Keratinocyte (primary cell): ENCODE measurements around the gene REG1B. TPM values are rescaled to one million over a fixed set of nuclear protein-coding genes. Genes with fewer than 3 reads are reported as not detected.

Experiments
- DNase-seq: peaks from one replicate; pipeline ENCODE4 v3.0.0-alpha.2; 2011; ENCODE audit warnings: low read depth, missing footprints, low spot score
- FAIRE-seq: peaks from 2 replicates; lab custom pipeline; 2011; peaks lifted over from hg19 to GRCh38; lab: Jason Lieb, UNC
- H2AFZ ChIP-seq: 2 replicates; pipeline ENCODE4 v1.6.0; 2012; ENCODE audit warnings: low read length, control low read depth, inconsistent platforms; ENCODE audit not compliant: control insufficient read depth
- H3K27ac ChIP-seq: 2 replicates; pipeline ENCODE4 v1.5.1; 2011; ENCODE audit warnings: low read length; ENCODE audit not compliant: control insufficient read depth, insufficient read depth
- H3K27me3 ChIP-seq: 3 replicates; pipeline ENCODE4 v1.6.0; 2011; ENCODE audit warnings: low read length; ENCODE audit not compliant: control insufficient read depth, insufficient read depth; ENCODE audit errors: extremely low read depth
- H3K36me3 ChIP-seq, 2 experiments: 2 replicates in 1 of 2; 3 replicates in 1 of 2; pipeline ENCODE4 v1.5.1; 2011; ENCODE audit warnings: low read length in 2 of 2, mild to moderate bottlenecking in 1 of 2; ENCODE audit not compliant: control insufficient read depth in 2 of 2, insufficient read depth in 2 of 2; ENCODE audit errors: extremely low read depth in 1 of 2
- H3K4me1 ChIP-seq: 3 replicates; pipeline ENCODE4 v1.5.1; 2011; ENCODE audit warnings: low read length; ENCODE audit not compliant: control insufficient read depth, insufficient read depth; ENCODE audit errors: extremely low read depth
- H3K4me2 ChIP-seq: 3 replicates; pipeline ENCODE4 v1.6.0; 2011; ENCODE audit warnings: low read depth, low read length; ENCODE audit not compliant: control insufficient read depth, insufficient read depth; ENCODE audit errors: extremely low read depth
- H3K4me3 ChIP-seq, 3 experiments: fragments of 200-600 bp in 1 of 3; sonication (generic) in 1 of 3; 2 replicates in 2 of 3; 3 replicates in 1 of 3; pipeline ENCODE4 v1.5.1; 2011 to 2016; ENCODE audit warnings: low read length in 3 of 3, mild to moderate bottlenecking in 3 of 3, control low read depth in 2 of 3, inconsistent platforms in 1 of 3, low read depth in 1 of 3, mixed read lengths in 1 of 3, mixed run types in 1 of 3, moderate library complexity in 1 of 3; ENCODE audit not compliant: control insufficient read depth in 2 of 3, insufficient read depth in 2 of 3; ENCODE audit errors: extremely low read depth in 1 of 3
- H3K79me2 ChIP-seq: 2 replicates; pipeline ENCODE4 v1.6.0; 2012; ENCODE audit warnings: low read length; ENCODE audit not compliant: control insufficient read depth, insufficient read depth
- H3K9ac ChIP-seq: 3 replicates; pipeline ENCODE4 v1.6.0; 2011; ENCODE audit warnings: low read length; ENCODE audit not compliant: control insufficient read depth, insufficient read depth; ENCODE audit errors: extremely low read depth
- H3K9me1 ChIP-seq: 3 replicates; pipeline ENCODE4 v1.6.0; 2011; ENCODE audit warnings: low read length; ENCODE audit not compliant: control insufficient read depth, insufficient read depth; ENCODE audit errors: extremely low read depth
- H3K9me3 ChIP-seq: 2 replicates; pipeline ENCODE4 v1.5.1; 2012; ENCODE audit warnings: low read depth, low read length; ENCODE audit not compliant: control insufficient read depth
- H4K20me1 ChIP-seq: 3 replicates; pipeline ENCODE4 v1.6.0; 2011; ENCODE audit warnings: low read length; ENCODE audit not compliant: control insufficient read depth, insufficient read depth; ENCODE audit errors: extremely low read depth
- EZH2 ChIP-seq: IDR thresholded peaks from one replicate; pipeline ENCODE4 v1.6.1; 2012; ENCODE audit warnings: inconsistent platforms, mild to moderate bottlenecking, low read length, moderate library complexity
- dilution Hi-C: fragments of 300-500 bp; cut with MboI; formaldehyde crosslinking; loops from one replicate; pipeline ENCODE4 v1.7.0; 2020; ENCODE audit warnings: low sequenced_read_pairs; ENCODE audit not compliant: extremely low pct_ligation_motif_present
- polyA plus RNA-seq, 5 experiments: library from polyadenylated mRNA; depleted of rRNA in 3 of 5; stranded (reverse) in 3 of 5; stranded (forward) in 1 of 5; unstranded in 1 of 5; fragments of >200 nt; gene quantifications; 1 replicate in 1 of 5; 2 replicates in 3 of 5; 3 replicates in 1 of 5; pipeline versions ENCODE4 v1.2.1 to v1.2.3, GENCODE V29; 2011 to 2012; ENCODE audit warnings: missing spikeins in 2 of 5, low read depth in 1 of 5, low replicate concordance in 1 of 5
- TF ChIP-seq, protein P1 (sequence below), 3 experiments: IDR thresholded peaks in 1 of 3; conservative IDR thresholded peaks in 1 of 3; optimal IDR thresholded peaks in 1 of 3; 2 replicates in 2 of 3; 3 replicates in 1 of 3; pipeline versions ENCODE3 to v1.5.1; 2011; ENCODE audit warnings: low read length in 3 of 3, mild to moderate bottlenecking in 3 of 3, moderate library complexity in 2 of 3, control low read depth in 1 of 3, inconsistent platforms in 1 of 3; ENCODE audit not compliant: insufficient read depth in 2 of 3; ENCODE audit errors: extremely low read depth in 1 of 3

The REG1B gene
- polyA plus RNA-seq, 1 donor (not counting 4 experiments of a cell fraction or from before 2014, with no cell fraction given): not detected

DNA sequence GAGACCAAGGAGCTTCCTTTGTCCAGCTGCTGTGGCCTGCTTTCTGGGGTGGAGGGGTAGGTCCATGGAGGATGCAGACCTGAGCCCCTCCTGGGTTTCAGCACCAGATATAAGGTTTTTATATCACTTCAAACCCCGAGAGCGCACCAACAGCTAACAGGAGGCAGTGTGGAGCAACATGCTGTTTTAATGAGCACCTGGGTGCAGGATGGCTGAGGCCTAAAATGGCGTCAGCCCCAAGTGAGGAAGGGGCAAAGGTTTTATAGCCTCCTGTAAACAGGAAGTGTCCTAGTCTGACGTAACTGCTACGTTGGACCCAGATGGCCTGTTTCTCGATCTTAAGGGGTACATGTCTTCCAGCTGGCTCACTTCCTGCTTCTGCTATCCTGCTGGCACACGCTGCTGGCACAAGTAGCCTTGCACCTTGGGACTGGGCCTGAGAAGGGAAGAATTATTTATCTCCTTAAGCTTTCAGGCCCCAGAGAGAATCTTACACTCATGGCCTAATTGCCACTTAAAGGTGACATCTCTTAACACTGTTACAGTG is 11.4 kb upstream of the REG1B start:
- H2AFZ ChIP-seq: no peak overlapping the region
- DNase-seq (no peak), FAIRE-seq (no peak)
- no peak overlapping the region for H3K4me3 ChIP-seq
- no peak overlapping the region for H3K4me2 ChIP-seq
- no peaks in the 10 kb centered on the region for H3K79me2 ChIP-seq
- no peak overlapping the region for H3K9ac ChIP-seq
- no peaks in the 10 kb centered on the region for H3K36me3 ChIP-seq
- no peaks in the 10 kb centered on the region for H3K9me3 ChIP-seq
- no peaks in the 10 kb centered on the region for H4K20me1 ChIP-seq
- no peaks in the 10 kb centered on the region for H3K4me1 ChIP-seq
- TF ChIP-seq, protein P1, sequence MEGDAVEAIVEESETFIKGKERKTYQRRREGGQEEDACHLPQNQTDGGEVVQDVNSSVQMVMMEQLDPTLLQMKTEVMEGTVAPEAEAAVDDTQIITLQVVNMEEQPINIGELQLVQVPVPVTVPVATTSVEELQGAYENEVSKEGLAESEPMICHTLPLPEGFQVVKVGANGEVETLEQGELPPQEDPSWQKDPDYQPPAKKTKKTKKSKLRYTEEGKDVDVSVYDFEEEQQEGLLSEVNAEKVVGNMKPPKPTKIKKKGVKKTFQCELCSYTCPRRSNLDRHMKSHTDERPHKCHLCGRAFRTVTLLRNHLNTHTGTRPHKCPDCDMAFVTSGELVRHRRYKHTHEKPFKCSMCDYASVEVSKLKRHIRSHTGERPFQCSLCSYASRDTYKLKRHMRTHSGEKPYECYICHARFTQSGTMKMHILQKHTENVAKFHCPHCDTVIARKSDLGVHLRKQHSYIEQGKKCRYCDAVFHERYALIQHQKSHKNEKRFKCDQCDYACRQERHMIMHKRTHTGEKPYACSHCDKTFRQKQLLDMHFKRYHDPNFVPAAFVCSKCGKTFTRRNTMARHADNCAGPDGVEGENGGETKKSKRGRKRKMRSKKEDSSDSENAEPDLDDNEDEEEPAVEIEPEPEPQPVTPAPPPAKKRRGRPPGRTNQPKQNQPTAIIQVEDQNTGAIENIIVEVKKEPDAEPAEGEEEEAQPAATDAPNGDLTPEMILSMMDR (optimal IDR thresholded peaks at IDR 0.05 in 1 of 3, IDR thresholded peaks at IDR 0.05 in 1 of 3, conservative IDR thresholded peaks at IDR 0.05 in 1 of 3; ENCODE audit: extremely low read depth in 1 of 3, insufficient read depth in 2 of 3, low read length in 3 of 3): no peak
- no peak for TF ChIP-seq EZH2
- no peaks in the 10 kb centered on the region for H3K27me3 ChIP-seq
- H3K9me1 ChIP-seq: no peaks in the 10 kb centered on the region
- dilution Hi-C loops: no loop called here
- H3K27ac ChIP-seq: no peak overlapping the region

DNA sequence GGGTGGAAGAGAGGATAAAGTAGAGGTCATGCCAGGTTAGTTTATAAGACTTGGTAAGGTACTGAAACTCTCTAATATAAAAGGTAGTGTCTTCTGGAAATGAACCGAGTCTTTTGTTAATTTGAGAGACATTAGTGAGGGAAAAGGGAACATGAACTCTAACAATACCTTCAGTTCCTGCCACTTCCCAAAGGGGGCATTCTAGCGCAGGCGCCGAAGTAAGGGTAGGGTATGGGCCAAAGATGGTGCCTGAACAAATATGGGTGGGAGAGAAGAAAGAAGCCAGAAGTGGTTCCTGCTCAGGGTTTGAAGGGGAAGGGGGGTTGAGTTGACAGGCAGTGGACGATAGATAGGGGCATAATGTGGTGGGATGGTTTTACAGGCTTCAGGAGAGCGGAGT is 10.1 kb upstream of the REG1B start:
- H3K9me1 ChIP-seq: no peaks in the 10 kb centered on the region
- FAIRE-seq (no peak), DNase-seq (no peak)
- no peaks in the 10 kb centered on the region for H3K36me3 ChIP-seq
- H3K9me3 ChIP-seq: no peaks in the 10 kb centered on the region
- H2AFZ ChIP-seq: no peak overlapping the region
- no peak overlapping the region for H3K27ac ChIP-seq
- no peak overlapping the region for H3K4me2 ChIP-seq
- no peak for TF ChIP-seq EZH2
- H4K20me1 ChIP-seq: no peaks in the 10 kb centered on the region
- H3K4me1 ChIP-seq: no peaks in the 10 kb centered on the region
- H3K79me2 ChIP-seq: no peaks in the 10 kb centered on the region
- no peak overlapping the region for H3K4me3 ChIP-seq
- H3K27me3 ChIP-seq: no peaks in the 10 kb centered on the region
- H3K9ac ChIP-seq: no peak overlapping the region
- dilution Hi-C loops: no loop called here

DNA sequence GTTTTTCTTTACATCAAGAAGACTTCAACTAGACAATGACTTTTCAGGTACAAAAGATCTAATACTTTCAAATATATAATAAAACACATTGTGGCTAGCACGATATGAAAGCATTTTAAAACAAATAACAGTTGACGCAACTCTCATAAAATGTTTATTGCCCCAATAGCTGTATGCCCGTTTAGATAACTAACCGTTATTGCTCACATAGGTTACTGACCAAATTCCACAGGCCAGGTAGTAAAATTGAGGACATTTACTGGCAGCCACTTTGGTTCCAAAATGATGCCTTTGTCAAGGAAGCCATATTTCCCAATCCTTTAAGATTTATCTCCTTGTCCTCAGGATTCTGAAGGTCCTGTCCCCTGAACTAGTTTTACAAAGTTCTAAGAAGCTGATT is 2.9 kb upstream of the REG1B start:
- Histone ChIP-seq H3K27me3 (no peaks in the 10 kb centered on the region), H3K4me2 (no peak overlapping the region), H3K9me3 (no peaks in the 10 kb centered on the region), H3K36me3 (no peaks in the 10 kb centered on the region), H3K9ac (no peak overlapping the region), H3K9me1 (no peaks in the 10 kb centered on the region), H4K20me1 (no peaks in the 10 kb centered on the region), H3K4me3 (no peak overlapping the region), H3K4me1 (no peaks in the 10 kb centered on the region), H3K27ac (no peak overlapping the region), H2AFZ (no peak overlapping the region), H3K79me2 (no peaks in the 10 kb centered on the region)
- dilution Hi-C loops: no loop called here
- no peak for TF ChIP-seq EZH2
- TF ChIP-seq, protein P1 (optimal IDR thresholded peaks at IDR 0.05 in 1 of 3, IDR thresholded peaks at IDR 0.05 in 1 of 3, conservative IDR thresholded peaks at IDR 0.05 in 1 of 3; ENCODE audit: extremely low read depth in 1 of 3, insufficient read depth in 2 of 3, low read length in 3 of 3): no peak
- FAIRE-seq: no peak
- no peak for DNase-seq
